ENCODE measurements around the gene GPR15. TPM values are rescaled to one million over a fixed set of nuclear protein-coding genes. Genes with fewer than 3 reads are reported as not detected.
A peak's percentile ranks its signal among the peaks of the same experiment; 100 is the strongest.

GPR15 gene
- total RNA-seq, 2 donors from 2014 or later, result not detected

GRCh38 chr3:98522544-98523281 is 9.1 kb upstream of the GPR15 start, which contains the start of gene CLDND1:
TSS of gene CLDND1 (minus strand) at chr3:98522902. CDS start at chr3:98521424, 1,478 bp downstream.
- DNase-seq (ENCODE audit: low spot score), result peak; percentile 98
- Histone ChIP-seq H3K36me3 (peaks cover 5% of the 10 kb centered on the region), H3K4me3 (peak within 1 kb of the TSS; percentile 56 to 74), H3K4me1 (peaks cover 0 to 16% of the 10 kb centered on the region in 2 donors), H3K27me3 (no peaks in the 10 kb centered on the region), H3K27ac (peak within 1 kb of the TSS; percentile 90 to 96), H3K9me3 (no peaks in the 10 kb centered on the region)
- no peak for TF ChIP-seq CTCF (IDR thresholded peaks at IDR 0.05)

GRCh38 chr3:98525494-98525893 is 6.3 kb upstream of the GPR15 start:
- DNase-seq (ENCODE audit: low spot score), result no peak
- TF ChIP-seq CTCF (IDR thresholded peaks at IDR 0.05), result no peak
- H3K4me1 ChIP-seq, result peaks cover 0 to 16% of the 10 kb centered on the region in 2 donors

GRCh38 chr3:98528474-98529346 is 3.1 kb upstream of the GPR15 start:
- no peak for TF ChIP-seq CTCF (IDR thresholded peaks at IDR 0.05)
- Histone ChIP-seq H3K27ac (no peak overlapping the region), H3K9me3 (no peaks in the 10 kb centered on the region), H3K27me3 (no peaks in the 10 kb centered on the region), H3K4me3 (no peak overlapping the region), H3K4me1 (no peaks in the 10 kb centered on the region), H3K36me3 (no peaks in the 10 kb centered on the region)
- DNase-seq (ENCODE audit: low spot score), result no peak

More at GRCh38 chr3:98525494-98525893, 6.3 kb upstream of the GPR15 start:
- no peaks in the 10 kb centered on the region for H3K36me3 ChIP-seq
- H3K4me3 ChIP-seq, result no peak overlapping the region
- H3K27me3 ChIP-seq, result no peaks in the 10 kb centered on the region
- no peak overlapping the region for H3K27ac ChIP-seq
- no peaks in the 10 kb centered on the region for H3K9me3 ChIP-seq

GRCh38 chr3:98529856-98530459 is 1.8 kb upstream of the GPR15 start:
- Histone ChIP-seq H3K4me1 (no peaks in the 10 kb centered on the region), H3K27ac (no peak overlapping the region), H3K27me3 (no peaks in the 10 kb centered on the region), H3K4me3 (no peak overlapping the region), H3K36me3 (no peaks in the 10 kb centered on the region), H3K9me3 (no peaks in the 10 kb centered on the region)
- no peak for TF ChIP-seq CTCF (IDR thresholded peaks at IDR 0.05)
- no peak for DNase-seq (ENCODE audit: low spot score)

GRCh38 chr3:98530676-98531075 is 1.1 kb upstream of the GPR15 start:
- no peaks in the 10 kb centered on the region for H3K36me3 ChIP-seq
- H3K4me1 ChIP-seq, result no peaks in the 10 kb centered on the region
- H3K4me3 ChIP-seq, result no peak overlapping the region
- no peaks in the 10 kb centered on the region for H3K9me3 ChIP-seq
- no peaks in the 10 kb centered on the region for H3K27me3 ChIP-seq
- TF ChIP-seq CTCF (IDR thresholded peaks at IDR 0.05), result no peak
- DNase-seq (ENCODE audit: low spot score), result no peak
- no peak overlapping the region for H3K27ac ChIP-seq
